ENCODE results near the gene HPCAL1.

- TF ChIP-seq CTCF (IDR thresholded peaks at IDR 0.05) (no peak), EZH2 (IDR thresholded peaks at IDR 0.05; ENCODE audit: borderline replicate concordance, insufficient read depth, low read depth, low read length, poor library complexity, severe bottlenecking) (no peak)
Observed at GRCh38 chr2:10428355-10428754, 125.7 kb downstream of the HPCAL1 start.
